ENCODE measurements around the gene MYLK3.
"Not testable (repeated sequence)": the region's sequence is repeated elsewhere in the genome, so short reads cannot be mapped to it uniquely, and the experiment has no call there.

The MYLK3 gene

DNA sequence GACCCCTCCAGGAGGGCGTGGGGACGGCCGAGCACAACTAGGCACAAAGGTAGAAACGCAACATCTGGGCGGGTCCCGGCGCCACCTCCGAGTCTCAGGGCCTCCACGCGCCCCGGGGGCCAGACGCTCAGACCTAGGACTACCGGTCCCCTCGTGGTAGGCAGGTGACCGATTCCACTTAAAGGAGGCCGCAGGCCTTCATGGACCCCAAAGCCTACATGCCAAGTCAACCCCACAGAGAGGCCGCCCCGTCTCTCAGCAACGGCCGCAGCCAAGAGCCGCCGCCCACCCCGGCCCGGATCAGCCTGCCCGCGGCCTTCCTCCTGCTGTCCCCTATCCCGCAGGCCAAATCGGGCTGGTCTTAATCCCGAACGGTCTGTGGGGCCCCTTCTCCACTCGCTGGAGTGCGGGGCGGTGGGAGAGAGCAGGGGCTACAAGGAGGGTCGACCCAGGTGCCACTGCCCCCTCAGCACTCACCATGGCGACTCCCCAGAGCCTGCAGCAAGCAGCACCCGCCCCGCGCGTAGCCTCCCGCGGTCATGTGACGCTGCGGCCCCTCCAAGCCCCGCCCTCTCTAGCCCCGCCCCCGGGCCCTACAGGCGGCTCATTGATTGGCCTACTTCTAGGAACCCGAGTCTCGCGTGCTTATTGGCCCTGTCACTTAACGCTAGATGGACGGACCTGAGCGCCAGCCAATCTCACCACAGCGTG is 59.3 kb downstream of the MYLK3 start, which contains the start of gene VPS35:
Gene VPS35 (minus strand): TSS at position 525 of the 711 bp plus-strand sequence. CDS start 45 bp downstream, at position 480.
- peak; percentile 99 for DNase-seq

DNA sequence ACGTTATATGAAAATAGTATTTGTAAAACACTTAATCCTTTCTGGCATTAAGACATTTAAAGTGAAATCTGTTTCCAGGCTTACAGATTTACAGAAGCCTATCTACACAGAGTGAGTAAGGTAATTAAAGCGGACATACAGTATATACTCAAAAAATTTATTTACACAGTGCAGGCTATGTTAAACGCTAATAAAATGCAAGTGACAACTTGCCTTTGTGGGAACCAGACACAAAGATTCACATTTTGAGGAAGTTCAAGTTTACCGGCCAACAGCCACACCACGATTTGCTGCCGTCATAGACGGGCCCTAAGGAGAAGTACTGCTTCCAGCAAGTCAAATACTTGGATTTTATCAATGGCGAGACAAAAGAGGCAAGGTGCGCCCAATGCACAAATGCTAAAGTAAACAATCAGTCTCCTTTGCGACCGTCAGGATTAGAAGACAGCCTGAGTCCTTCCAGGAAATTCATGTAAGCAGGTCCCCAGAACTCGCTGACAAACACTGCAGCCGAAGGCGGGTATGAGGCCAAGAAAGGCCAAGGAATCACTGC is 60.0 kb downstream of the MYLK3 start:
- no peak for DNase-seq

DNA sequence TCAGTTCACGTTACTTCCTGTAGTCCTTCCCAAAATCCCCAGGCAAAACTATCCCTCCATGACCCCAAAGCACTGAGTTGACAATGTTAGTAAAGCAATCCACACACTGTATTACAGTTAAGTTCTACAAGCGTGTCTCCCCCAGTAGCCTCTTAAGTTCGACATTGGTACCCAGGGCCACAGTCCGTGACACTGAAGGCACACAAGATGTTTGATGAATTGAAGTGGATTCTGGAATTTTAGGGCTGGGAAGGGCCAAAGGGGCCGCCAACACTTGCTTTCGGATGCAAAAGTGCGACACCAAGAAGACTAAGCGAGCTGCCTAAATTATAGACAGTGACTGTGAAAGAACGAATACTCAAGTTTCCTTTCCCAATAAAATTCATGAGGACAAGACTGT is 60.7 kb downstream of the MYLK3 start:
- no peak for DNase-seq

DNA sequence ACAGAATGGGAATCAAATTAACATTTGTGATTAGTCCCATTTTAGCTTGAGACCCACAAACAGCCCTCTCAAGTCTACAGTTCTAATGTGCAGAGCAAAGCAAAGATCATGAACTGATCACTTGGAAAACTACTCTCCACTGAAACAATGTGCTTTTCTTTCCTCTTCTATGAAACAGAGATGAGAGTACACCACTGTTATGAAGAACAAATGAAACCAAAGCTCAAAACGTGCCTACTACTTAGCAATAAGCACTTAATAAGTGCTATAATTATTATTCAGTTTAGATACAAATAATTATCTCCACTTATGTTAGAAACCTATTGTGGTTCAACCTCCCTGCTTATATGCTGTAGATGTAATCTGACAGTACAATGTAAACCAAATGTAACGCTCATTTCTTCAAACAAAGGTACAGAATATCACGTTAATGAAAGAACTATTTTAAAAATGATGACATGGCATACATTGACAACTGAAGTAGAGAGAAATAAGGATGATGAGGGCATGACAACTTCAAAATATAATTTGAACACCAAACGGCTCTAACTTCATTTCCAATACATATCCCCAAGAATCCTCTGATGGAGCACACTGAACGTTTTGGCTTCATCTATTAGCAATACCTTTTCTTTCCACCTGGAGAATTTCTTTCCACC is 61.2 kb downstream of the MYLK3 start:
- DNase-seq = no peak

DNA sequence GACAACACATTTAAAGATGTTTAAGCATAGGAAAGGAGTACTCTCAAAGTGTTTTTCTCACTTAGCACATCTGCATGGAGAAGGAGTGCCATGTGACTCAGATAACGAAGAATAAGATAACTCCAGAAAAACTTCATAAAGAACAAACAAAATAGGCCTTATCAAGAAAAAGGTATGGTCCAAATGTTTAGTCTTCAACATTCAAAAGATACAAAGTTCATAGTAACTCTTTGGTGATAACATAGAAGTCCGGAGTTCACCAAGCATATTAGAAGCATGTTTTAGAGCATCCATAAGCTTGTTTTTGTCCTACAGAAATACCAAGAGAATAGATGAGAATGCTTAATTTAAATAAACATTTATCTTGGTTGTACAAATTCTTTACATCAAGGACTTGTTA is 66.3 kb downstream of the MYLK3 start:
- DNase-seq = not testable (repeated sequence)

DNA sequence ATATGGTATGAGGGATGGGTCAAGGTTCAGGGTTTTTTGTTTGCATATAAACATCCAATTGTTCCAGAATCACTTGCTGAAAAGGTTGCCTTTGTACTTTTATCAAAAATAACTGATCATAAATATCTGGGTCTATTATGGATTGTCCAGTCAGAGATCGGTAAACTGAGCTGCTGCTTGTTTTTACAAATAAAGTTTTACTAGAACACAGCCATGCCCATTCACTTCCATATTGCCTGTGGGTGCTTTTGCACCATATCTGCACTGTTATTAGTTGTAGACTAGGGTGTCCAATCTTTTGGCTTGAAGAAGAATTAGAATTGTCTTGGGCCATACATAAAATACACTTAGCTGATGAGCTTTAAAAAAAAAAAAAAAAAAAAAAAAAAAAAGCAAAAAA is 70.2 kb downstream of the MYLK3 start:
- not testable (repeated sequence) for DNase-seq

DNA sequence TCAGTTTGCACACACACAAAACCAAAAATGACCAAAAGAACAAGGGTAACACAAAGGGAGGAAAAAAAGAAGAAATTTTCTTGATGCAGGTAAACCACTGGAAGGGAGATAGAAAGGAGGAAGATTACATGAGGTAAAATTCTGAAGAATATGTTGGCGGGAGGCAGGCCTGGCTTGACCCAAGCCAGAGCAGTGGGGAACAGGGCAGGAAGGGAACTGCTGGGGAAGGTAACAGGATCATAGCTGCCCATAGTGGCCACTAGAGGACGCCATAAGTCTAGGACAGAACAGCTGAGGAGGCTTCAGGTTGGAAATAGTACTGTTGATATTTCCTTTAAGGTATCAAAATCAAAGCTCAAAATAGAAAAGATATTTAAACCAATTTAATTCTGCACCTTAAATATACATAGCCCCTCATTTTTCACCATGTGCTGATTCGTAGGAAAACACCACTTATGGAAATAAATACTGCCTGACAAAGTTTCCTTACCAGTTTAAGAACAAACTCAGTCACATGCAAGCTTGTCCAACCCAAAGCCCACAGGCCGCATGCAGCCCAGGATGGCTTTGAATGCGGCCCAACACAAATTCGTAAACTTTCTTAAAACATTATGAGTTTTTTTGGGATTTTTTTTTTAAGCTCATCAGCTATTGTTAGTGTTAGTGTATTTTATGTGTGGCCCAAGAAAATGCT is 74.7 kb downstream of the MYLK3 start:
- DNase-seq = peak; percentile 61

DNA sequence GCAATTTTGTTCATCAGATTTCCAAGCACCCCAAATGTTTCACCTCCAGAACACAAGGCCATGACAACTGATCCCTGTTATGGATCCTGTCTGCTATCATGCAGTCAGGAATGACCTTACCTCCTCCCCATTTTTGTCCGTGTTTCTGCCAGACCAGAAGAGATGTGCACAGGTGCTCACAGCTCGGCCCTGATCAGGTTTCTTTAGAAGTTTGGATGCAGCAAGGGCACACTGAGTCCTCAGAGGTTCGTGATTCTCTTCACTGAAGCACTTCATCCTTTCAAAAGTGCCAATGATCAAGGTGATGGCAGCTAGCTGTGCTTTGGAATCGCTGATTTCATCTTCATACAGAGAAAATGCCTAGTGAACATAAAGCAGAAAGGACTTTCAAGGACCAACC is 86.0 kb downstream of the MYLK3 start:
- DNase-seq = no peak

DNA sequence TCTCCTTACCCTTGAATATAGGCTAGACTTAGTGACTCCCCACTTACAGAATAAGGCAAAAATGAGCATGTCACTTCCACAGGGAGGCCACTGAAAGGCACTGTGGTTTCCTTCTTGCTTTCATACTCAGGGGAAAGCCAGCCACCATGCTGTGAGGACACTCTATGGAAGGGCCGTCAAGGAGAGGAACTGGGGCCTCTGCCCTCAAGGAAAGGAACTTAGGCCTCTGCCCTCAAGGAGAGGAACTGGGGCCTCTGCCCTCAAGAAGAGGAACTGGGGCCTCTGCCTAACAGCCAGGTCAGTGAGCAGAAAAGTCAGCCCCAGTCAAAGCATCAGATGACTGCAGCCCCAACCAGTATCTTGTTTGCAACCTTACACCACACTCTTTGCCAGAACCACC is 89.2 kb downstream of the MYLK3 start:
- DNase-seq = peak; percentile 31

All from CD4-positive, alpha-beta T cell treated with Interleukin-4 for 4 hours (primary cell).